ENCODE measurements around the gene SPTBN1. TPM values are rescaled to one million over a fixed set of nuclear protein-coding genes. Genes with fewer than 3 reads are reported as not detected.

SPTBN1 gene
- total and polyA plus RNA-seq, 2 of the 13 experiments (the other 11 are each of a cell fraction or from before 2014, with no cell fraction given): 123 to 299 TPM

GRCh38 chr2:54712516-54712915, 256.4 kb downstream of the SPTBN1 start:
- Histone ChIP-seq H3K4me1 (ENCODE audit: insufficient read depth, low read length) (peaks cover under 1% of the 10 kb centered on the region; the same call in 1 of the 2 replicates), H3K4me3 (replicated peaks in 1 of 3; ENCODE audit: insufficient read depth in 1 of 3, low read depth in 2 of 3, low read length in 3 of 3) (no peak overlapping the region), H3K79me2 (ENCODE audit: insufficient read depth, low read length) (no peaks in the 10 kb centered on the region), H3K27ac (ENCODE audit: extremely low read length, insufficient read depth, low read length) (no peak overlapping the region), H2AFZ (ENCODE audit: low read length) (no peak overlapping the region), H3K27me3 (ENCODE audit: control insufficient read depth in 1 of 2, insufficient read depth in 2 of 2, low read length in 2 of 2) (no peaks in the 10 kb centered on the region), H3K9ac (ENCODE audit: insufficient read depth, low read depth, low read length) (no peak overlapping the region), H3K36me3 (replicated peaks in 1 of 2; ENCODE audit: control insufficient read depth in 1 of 2, insufficient read depth in 2 of 2, low read length in 2 of 2) (no peaks in the 10 kb centered on the region), H4K20me1 (ENCODE audit: insufficient read depth, low read length) (no peaks in the 10 kb centered on the region), H3K4me2 (ENCODE audit: low read depth, low read length) (no peak overlapping the region), H3K9me3 (ENCODE audit: low read length) (no peaks in the 10 kb centered on the region)
- ChIA-PET CTCF (ENCODE audit: low intra/inter-chr PET ratio, low total read pairs) (no interaction called here), POLR2A (no interaction called here)
- DNase-seq (ENCODE audit: low spot score) (no peak), ATAC-seq (no peak), FAIRE-seq (no peak)
- no peak for TF ChIP-seq DBP (CRISPR knock-in tag; IDR thresholded peaks at IDR 0.05; ENCODE audit: not compliant biosample characterization)
- TF ChIP-seq ZBTB42 (CRISPR knock-in tag; IDR thresholded peaks at IDR 0.05): no peak
- no peak for TF ChIP-seq ZNF275 (CRISPR knock-in tag; IDR thresholded peaks at IDR 0.05; ENCODE audit: borderline replicate concordance)
- in situ Hi-C loops (cut with HindIII; ENCODE audit: extremely low pct_ligation_motif_present, low pct_unique_long_range_greater_than_20kb): loop anchor here (10.0 kb wide), 1 partner anchor 598 kb away; the partner anchor contains the start of gene ACYP2
- BruUV-seq (replicated peaks): no TSS peak
- intact Hi-C loops (cut with micrococcal nuclease; ENCODE audit: unreplicated experiment): no loop called here
- WGBS (ENCODE audit: low lambda C conversion rate): 70% methylated on average over 6 of the region's 6 CpGs

- no peak for DNase-seq (ENCODE audit: low spot score)
- H2AFZ ChIP-seq (ENCODE audit: low read length): no peak overlapping the region
- no peaks in the 10 kb centered on the region for H3K9me3 ChIP-seq (ENCODE audit: low read length)
- H3K9ac ChIP-seq (ENCODE audit: insufficient read depth, low read depth, low read length): no peak overlapping the region
- ChIA-PET CTCF (ENCODE audit: low intra/inter-chr PET ratio, low total read pairs) (no interaction called here), POLR2A (no interaction called here)
- no peaks in the 10 kb centered on the region for H3K4me1 ChIP-seq (ENCODE audit: insufficient read depth, low read length)
- H3K4me2 ChIP-seq (ENCODE audit: low read depth, low read length): no peak overlapping the region
- in situ Hi-C loops (cut with HindIII; ENCODE audit: extremely low pct_ligation_motif_present, low pct_unique_long_range_greater_than_20kb): loop anchor here (10.0 kb wide), 1 partner anchor 600 kb away; the partner anchor contains the start of gene ACYP2
- H4K20me1 ChIP-seq (ENCODE audit: insufficient read depth, low read length): no peaks in the 10 kb centered on the region
- FAIRE-seq: no peak
- TF ChIP-seq ZNF614 (CRISPR knock-in tag; IDR thresholded peaks at IDR 0.05; ENCODE audit: borderline replicate concordance): no peak
- no peak for TF ChIP-seq TCF12 (IDR thresholded peaks at IDR 0.05)
- no peak for TF ChIP-seq TCF12 (CRISPR knock-in tag; IDR thresholded peaks at IDR 0.05)
- no TSS peak for BruUV-seq (replicated peaks)
- no peaks in the 10 kb centered on the region for H3K36me3 ChIP-seq (replicated peaks in 1 of 2; ENCODE audit: control insufficient read depth in 1 of 2, insufficient read depth in 2 of 2, low read length in 2 of 2)
- no peaks in the 10 kb centered on the region for H3K27me3 ChIP-seq (ENCODE audit: control insufficient read depth in 1 of 2, insufficient read depth in 2 of 2, low read length in 2 of 2)
- H3K27ac ChIP-seq (ENCODE audit: extremely low read length, insufficient read depth, low read length): no peak overlapping the region
- no peak for ATAC-seq
- intact Hi-C loops (cut with micrococcal nuclease; ENCODE audit: unreplicated experiment): no loop called here
- no peaks in the 10 kb centered on the region for H3K79me2 ChIP-seq (ENCODE audit: insufficient read depth, low read length)
- H3K4me3 ChIP-seq (replicated peaks in 1 of 3; ENCODE audit: insufficient read depth in 1 of 3, low read depth in 2 of 3, low read length in 3 of 3): no peak overlapping the region
- WGBS (ENCODE audit: low lambda C conversion rate): 7% methylated on average over 4 of the region's 4 CpGs
These were observed 258.9 kb downstream of the SPTBN1 start for GRCh38 chr2:54714996-54715395.
